Measurements from ENCODE around the gene TBX18. TPM values are rescaled to one million over a fixed set of nuclear protein-coding genes. Genes with fewer than 3 reads are reported as not detected.

TBX18 gene
- total and polyA plus RNA-seq, 8 donors: 0.12 to 4.6 (median 0.77) TPM; not detected in 4

- peak in 1 of 2 donors; percentile 66 for DNase-seq
- no peak overlapping the region for H3K27ac ChIP-seq
- 3 to 12% (median 5%) methylated on average over 42 to 79 of the region's 79 CpGs for WGBS, 5 donors
- TF ChIP-seq POLR2AphosphoS5 (IDR thresholded peaks at IDR 0.05): no peak
- TF ChIP-seq EP300 (IDR thresholded peaks at IDR 0.05): no peak
- TF ChIP-seq, protein P1, sequence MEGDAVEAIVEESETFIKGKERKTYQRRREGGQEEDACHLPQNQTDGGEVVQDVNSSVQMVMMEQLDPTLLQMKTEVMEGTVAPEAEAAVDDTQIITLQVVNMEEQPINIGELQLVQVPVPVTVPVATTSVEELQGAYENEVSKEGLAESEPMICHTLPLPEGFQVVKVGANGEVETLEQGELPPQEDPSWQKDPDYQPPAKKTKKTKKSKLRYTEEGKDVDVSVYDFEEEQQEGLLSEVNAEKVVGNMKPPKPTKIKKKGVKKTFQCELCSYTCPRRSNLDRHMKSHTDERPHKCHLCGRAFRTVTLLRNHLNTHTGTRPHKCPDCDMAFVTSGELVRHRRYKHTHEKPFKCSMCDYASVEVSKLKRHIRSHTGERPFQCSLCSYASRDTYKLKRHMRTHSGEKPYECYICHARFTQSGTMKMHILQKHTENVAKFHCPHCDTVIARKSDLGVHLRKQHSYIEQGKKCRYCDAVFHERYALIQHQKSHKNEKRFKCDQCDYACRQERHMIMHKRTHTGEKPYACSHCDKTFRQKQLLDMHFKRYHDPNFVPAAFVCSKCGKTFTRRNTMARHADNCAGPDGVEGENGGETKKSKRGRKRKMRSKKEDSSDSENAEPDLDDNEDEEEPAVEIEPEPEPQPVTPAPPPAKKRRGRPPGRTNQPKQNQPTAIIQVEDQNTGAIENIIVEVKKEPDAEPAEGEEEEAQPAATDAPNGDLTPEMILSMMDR (IDR thresholded peaks at IDR 0.05): no peak
- TF ChIP-seq POLR2A (IDR thresholded peaks at IDR 0.05): no peak
- peaks cover 0 to 25% (median 4%) of the 10 kb centered on the region in 4 donors for H3K9me3 ChIP-seq
- intact Hi-C loops (cut with DNase I; ENCODE audit: low total_unique reads): no loop called here
- H3K4me3 ChIP-seq: peak overlapping the region; percentile 2 to 40 (median 32)
- H3K36me3 ChIP-seq: no peaks in the 10 kb centered on the region
- H3K4me1 ChIP-seq: peaks cover 0 to 25% (median 15%) of the 10 kb centered on the region in 4 donors
- H3K27me3 ChIP-seq: peaks cover 8 to 90% (median 54%) of the 10 kb centered on the region in 3 donors
Measured at GRCh38 chr6:84774157-84774984, 10.0 kb upstream of the TBX18 start.

DNA sequence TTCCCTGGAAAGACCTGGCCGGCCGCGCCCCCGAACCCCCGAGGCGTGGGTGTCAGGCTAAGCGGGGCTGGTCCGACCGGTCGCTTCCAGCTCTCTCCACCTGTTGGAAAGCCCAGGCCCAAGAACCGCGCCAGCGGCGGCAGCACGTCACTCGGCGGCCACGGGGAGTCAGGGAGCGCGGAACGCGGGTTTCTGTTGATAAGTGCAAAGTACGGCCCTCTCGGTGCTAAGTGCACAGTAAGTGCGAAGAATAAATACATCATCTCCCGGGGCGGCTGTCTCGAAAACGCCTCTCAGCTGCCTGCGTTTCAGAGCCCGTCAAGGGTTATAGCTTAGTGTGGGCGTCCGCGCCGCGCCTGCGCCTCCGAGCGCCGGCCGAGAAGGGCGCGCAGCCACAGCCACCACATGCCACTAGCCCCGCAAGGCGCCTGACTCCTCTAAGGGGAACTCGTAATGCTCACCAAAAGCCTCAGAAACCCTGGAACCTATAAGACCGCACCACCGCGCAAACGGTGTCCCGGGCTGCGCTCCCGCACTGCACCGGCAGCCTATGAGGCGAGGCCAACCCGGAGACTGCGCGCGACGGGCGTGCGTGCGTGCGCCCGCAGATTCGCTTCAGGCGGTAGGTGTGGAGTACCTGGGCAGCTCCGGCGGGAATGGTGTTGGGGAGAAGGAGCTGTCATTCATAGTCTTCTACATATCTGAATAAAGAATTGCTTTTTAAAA lies 9.2 kb upstream of the TBX18 start:
- DNase-seq: peak in 1 of 2 donors; percentile 60
- H3K27ac ChIP-seq: no peak overlapping the region
- H3K4me3 ChIP-seq: peak overlapping the region; percentile 2 to 40 (median 32)
- peaks cover 0 to 25% (median 4%) of the 10 kb centered on the region in 4 donors for H3K9me3 ChIP-seq
- peaks cover 8 to 95% (median 62%) of the 10 kb centered on the region in 3 donors for H3K27me3 ChIP-seq
- no peaks in the 10 kb centered on the region for H3K36me3 ChIP-seq
- intact Hi-C loops (cut with DNase I; ENCODE audit: low total_unique reads): no loop called here
- H3K4me1 ChIP-seq: peaks cover 0 to 29% (median 15%) of the 10 kb centered on the region in 4 donors
- 1 to 13% (median 4%) methylated on average over 23 to 69 of the region's 69 CpGs for WGBS, 5 donors
- no peak for TF ChIP-seq POLR2A (IDR thresholded peaks at IDR 0.05)
- TF ChIP-seq, protein P1 (IDR thresholded peaks at IDR 0.05): no peak
- TF ChIP-seq POLR2AphosphoS5 (IDR thresholded peaks at IDR 0.05): no peak
- no peak for TF ChIP-seq EP300 (IDR thresholded peaks at IDR 0.05)

DNA sequence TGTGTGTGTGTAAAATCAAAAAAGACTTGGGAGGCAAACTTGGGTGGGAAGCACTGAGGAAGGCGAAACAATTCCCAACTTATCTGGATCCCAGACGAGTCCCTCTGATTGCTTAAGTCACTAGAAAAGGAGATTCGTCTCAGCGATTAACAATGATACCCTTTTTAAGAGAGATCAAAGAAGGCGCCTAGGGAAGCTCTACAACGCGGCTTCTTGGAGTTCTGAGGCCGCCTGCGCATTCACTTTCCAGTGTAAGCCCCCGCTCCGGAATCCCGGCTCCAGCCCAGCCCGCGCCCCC lies 8.7 kb upstream of the TBX18 start:
- whole genome bisulfite sequencing, 5 donors: 4 to 9% (median 6%) methylated on average over 8 to 14 of the region's 14 CpGs
- Histone ChIP-seq H3K9me3 (peaks cover 0 to 25% (median 6%) of the 10 kb centered on the region in 4 donors), H3K36me3 (no peaks in the 10 kb centered on the region), H3K4me1 (peaks cover 0 to 32% (median 15%) of the 10 kb centered on the region in 4 donors), H3K27ac (no peak overlapping the region), H3K27me3 (peaks cover 8 to 100% (median 67%) of the 10 kb centered on the region in 3 donors), H3K4me3 (peak overlapping the region in 2 of 4 donors; percentile 40)
- intact Hi-C loops (cut with DNase I; ENCODE audit: low total_unique reads): no loop called here
- no peak for DNase-seq
- TF ChIP-seq POLR2AphosphoS5 (IDR thresholded peaks at IDR 0.05): no peak
- TF ChIP-seq EP300 (IDR thresholded peaks at IDR 0.05): no peak
- no peak for TF ChIP-seq POLR2A (IDR thresholded peaks at IDR 0.05)
- TF ChIP-seq, protein P1 (IDR thresholded peaks at IDR 0.05): no peak

- H3K27ac ChIP-seq: no peak overlapping the region
- WGBS, 5 donors: 13 to 23% (median 17%) methylated on average over 33 to 35 of the region's 35 CpGs
- H3K4me3 ChIP-seq: no peak overlapping the region
- H3K9me3 ChIP-seq: peaks cover 0 to 25% (median 6%) of the 10 kb centered on the region in 4 donors
- peaks cover 8 to 100% (median 72%) of the 10 kb centered on the region in 3 donors for H3K27me3 ChIP-seq
- TF ChIP-seq POLR2A (IDR thresholded peaks at IDR 0.05) (no peak), POLR2AphosphoS5 (IDR thresholded peaks at IDR 0.05) (no peak)
- intact Hi-C loops (cut with DNase I; ENCODE audit: low total_unique reads): no loop called here
- peaks cover 0 to 32% (median 15%) of the 10 kb centered on the region in 4 donors for H3K4me1 ChIP-seq
- no peaks in the 10 kb centered on the region for H3K36me3 ChIP-seq
- no peak for DNase-seq
Measured at GRCh38 chr6:84772428-84773132, 8.2 kb upstream of the TBX18 start.
